K562 (cell line): ENCODE results near the gene PPP4R1. TPM values are rescaled to one million over a fixed set of nuclear protein-coding genes. Genes with fewer than 3 reads are reported as not detected.

ENCODE experiments used
- CHD2 ChIP-seq: IDR thresholded peaks from 2 replicates; pipeline ENCODE4 v1.6.1; 2011; ENCODE audit warnings: low read depth, low read length
- E2F8 ChIP-seq: fragments of 450-650 bp; IDR thresholded peaks from 2 replicates; pipeline ENCODE4 v1.7.1; 2018; ENCODE audit warnings: mild to moderate bottlenecking, low read depth; ENCODE audit not compliant: partially characterized antibody
- HDAC1 ChIP-seq, 2 experiments: fragments of 450-650 bp; IDR thresholded peaks; 2 replicates each; pipeline ENCODE4 v1.6.1; 2016 to 2017; ENCODE audit warnings: inconsistent platforms in 1 of 2, mild to moderate bottlenecking in 1 of 2, moderate library complexity in 1 of 2
- HOXB6 ChIP-seq: fragments of 250-450 bp; sonication (Bioruptor Pico); IDR thresholded peaks from 2 replicates; pipeline ENCODE4 v1.5.1; 2022; ENCODE audit warnings: mild to moderate bottlenecking, borderline replicate concordance
- KLF13 ChIP-seq: fragments of 450-650 bp; IDR thresholded peaks from 2 replicates; pipeline ENCODE4 v1.6.1; 2016; ENCODE audit warnings: missing genetic modification characterization, low read depth, mild to moderate bottlenecking, missing compliant biosample characterization, moderate library complexity, borderline replicate concordance
- MAFG ChIP-seq: fragments of 450-650 bp; conservative IDR thresholded peaks from 2 replicates; pipeline ENCODE4 v1.6.1; 2016; ENCODE audit warnings: missing genetic modification characterization, missing compliant biosample characterization
- MCM3 ChIP-seq: fragments of 450-650 bp; IDR thresholded peaks from 2 replicates; pipeline ENCODE4 v1.6.1; 2016
- MXI1 ChIP-seq: IDR thresholded peaks from 2 replicates; pipeline ENCODE4 v1.6.1; 2011; ENCODE audit warnings: low read depth, mild to moderate bottlenecking, improper control_type of control experiment, low read length
- NCOA4 ChIP-seq: fragments of 450-650 bp; IDR thresholded peaks from 2 replicates; pipeline ENCODE4 v1.6.1; 2018; ENCODE audit warnings: mild to moderate bottlenecking; ENCODE audit not compliant: partially characterized antibody
- PCBP1 ChIP-seq: fragments of 200-400 bp; formaldehyde crosslinking; IDR thresholded peaks from 2 replicates; pipeline ENCODE4 v1.6.1; 2018; ENCODE audit warnings: mild to moderate bottlenecking, low read depth, low read length; ENCODE audit not compliant: poor library complexity, severe bottlenecking
- PHF8 ChIP-seq: fragments of 200-600 bp; sonication (generic); IDR thresholded peaks from 2 replicates; pipeline ENCODE4 v1.6.1; 2012; ENCODE audit warnings: mixed run types, mild to moderate bottlenecking, inconsistent platforms, low read length, moderate library complexity, borderline replicate concordance
- PPARD ChIP-seq: fragments of 250-450 bp; sonication (Bioruptor Pico); IDR thresholded peaks from 2 replicates; pipeline ENCODE4 v1.8.0; 2022; ENCODE audit warnings: inconsistent platforms, mild to moderate bottlenecking, moderate library complexity
- PTTG1 ChIP-seq: fragments of 450-650 bp; IDR thresholded peaks from 2 replicates; pipeline ENCODE4 v1.6.1; 2016; ENCODE audit warnings: low read depth, mild to moderate bottlenecking, missing genetic modification characterization, missing compliant biosample characterization
- RBM34 ChIP-seq: fragments of 200-400 bp; formaldehyde crosslinking; IDR thresholded peaks from 2 replicates; pipeline ENCODE4 v1.6.1; 2018; ENCODE audit warnings: low read length, borderline replicate concordance; ENCODE audit not compliant: insufficient read depth
- SP1 ChIP-seq: sonication (generic); formaldehyde crosslinking; IDR thresholded peaks from 2 replicates; pipeline ENCODE4 v1.8.1; 2022; ENCODE audit warnings: mild to moderate bottlenecking, missing genetic modification reagents
- TFAM ChIP-seq: fragments of 250-450 bp; sonication (Bioruptor Pico); conservative IDR thresholded peaks from 2 replicates; pipeline ENCODE4 v1.5.0; 2021; ENCODE audit warnings: mild to moderate bottlenecking, moderate library complexity
- ZC3H11A ChIP-seq: IDR thresholded peaks from 2 replicates; pipeline ENCODE4 v1.6.1; 2012; ENCODE audit warnings: low read depth, low read length, improper control_type of control experiment
- ZNF224 ChIP-seq: sonication (generic); formaldehyde crosslinking; IDR thresholded peaks from 2 replicates; pipeline ENCODE4 v1.8.0; 2022; ENCODE audit warnings: mild to moderate bottlenecking, missing genetic modification reagents
- ZNF77 ChIP-seq: fragments of 250-450 bp; sonication (Bioruptor Pico); IDR thresholded peaks from 2 replicates; pipeline ENCODE4 v1.5.0; 2020
- polyA plus RNA-seq, 8 experiments: library from polyadenylated mRNA; depleted of rRNA in 4 of 8; stranded (reverse) in 5 of 8; unstranded in 3 of 8; fragments of >200 nt; fragmentation: Nextera tagmentation in 2 of 8; fragmentation: Illumina TruSeq in 1 of 8; extraction: Ambion mirVana in 2 of 8; extraction: Trizol in 1 of 8; gene quantifications; 2 replicates each; pipeline versions ENCODE4 v1.2.1 to v1.2.3, GENCODE V29; 2011 to 2014; ENCODE audit warnings: inconsistent platforms in 1 of 8, missing spikeins in 1 of 8
- total RNA-seq, 7 experiments: library from RNA; depleted of rRNA in 6 of 7; stranded (reverse); fragments of >200 nt in 6 of 7; fragmentation: Illumina TruSeq in 2 of 7; extraction: Trizol in 2 of 7; gene quantifications; 2 replicates each; pipeline versions ENCODE4 v1.2.1 to v1.2.3, GENCODE V29; 2011 to 2021; ENCODE audit warnings: low replicate concordance in 1 of 7
- TF ChIP-seq, protein P1 (sequence below), 2 experiments: fragments of 250-450 bp in 1 of 2; fragments of 450-650 bp in 1 of 2; sonication (Bioruptor Pico) in 1 of 2; IDR thresholded peaks; 2 replicates each; pipeline versions ENCODE4 v1.6.1 to v1.8.0; 2016 to 2021; ENCODE audit warnings: mild to moderate bottlenecking in 2 of 2, moderate library complexity in 2 of 2, missing compliant biosample characterization in 1 of 2, missing genetic modification characterization in 1 of 2
- TF ChIP-seq, protein P2 (sequence below): fragments of 450-650 bp; IDR thresholded peaks from 2 replicates; pipeline ENCODE4 v1.6.1; 2018; ENCODE audit not compliant: partially characterized antibody

Gene PPP4R1
- total and polyA plus RNA-seq, 9 of the 15 experiments (the other 6 are each of a cell fraction or from before 2014, with no cell fraction given) = 23.5 to 136 (median 84.5) TPM

- TF ChIP-seq MXI1 (no peak), ZNF224 (no peak), PCBP1 (no peak), PTTG1 (tag) (no peak), NCOA4 (no peak), PPARD (no peak), RBM34 (no peak), MCM3 (no peak), CHD2 (0 out of 2 replicates have a peak, but pooled peaks have one; percentile 34), ZC3H11A (no peak), ZNF77 (CRISPR knock-in tag) (no peak), HOXB6 (no peak), KLF13 (tag) (no peak), HDAC1 (IDR thresholded peaks at IDR 0.05) (peak in 1 of 2 experiments; percentile 60; a peak in 2 of 4 replicates), TFAM (CRISPR knock-in tag) (no peak), MAFG (no peak), SP1 (CRISPR knock-in tag) (0 out of 2 replicates have a peak, but pooled peaks have one; percentile 53), E2F8 (no peak), PHF8 (peak; percentile 65; the same call in 1 of the 2 replicates)
- TF ChIP-seq, protein P1, sequence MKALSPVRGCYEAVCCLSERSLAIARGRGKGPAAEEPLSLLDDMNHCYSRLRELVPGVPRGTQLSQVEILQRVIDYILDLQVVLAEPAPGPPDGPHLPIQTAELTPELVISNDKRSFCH (CRISPR knock-in tag; IDR thresholded peaks at IDR 0.05) = no peak
- TF ChIP-seq, protein P1 (tag; IDR thresholded peaks at IDR 0.05) = no peak
- TF ChIP-seq, protein P2, sequence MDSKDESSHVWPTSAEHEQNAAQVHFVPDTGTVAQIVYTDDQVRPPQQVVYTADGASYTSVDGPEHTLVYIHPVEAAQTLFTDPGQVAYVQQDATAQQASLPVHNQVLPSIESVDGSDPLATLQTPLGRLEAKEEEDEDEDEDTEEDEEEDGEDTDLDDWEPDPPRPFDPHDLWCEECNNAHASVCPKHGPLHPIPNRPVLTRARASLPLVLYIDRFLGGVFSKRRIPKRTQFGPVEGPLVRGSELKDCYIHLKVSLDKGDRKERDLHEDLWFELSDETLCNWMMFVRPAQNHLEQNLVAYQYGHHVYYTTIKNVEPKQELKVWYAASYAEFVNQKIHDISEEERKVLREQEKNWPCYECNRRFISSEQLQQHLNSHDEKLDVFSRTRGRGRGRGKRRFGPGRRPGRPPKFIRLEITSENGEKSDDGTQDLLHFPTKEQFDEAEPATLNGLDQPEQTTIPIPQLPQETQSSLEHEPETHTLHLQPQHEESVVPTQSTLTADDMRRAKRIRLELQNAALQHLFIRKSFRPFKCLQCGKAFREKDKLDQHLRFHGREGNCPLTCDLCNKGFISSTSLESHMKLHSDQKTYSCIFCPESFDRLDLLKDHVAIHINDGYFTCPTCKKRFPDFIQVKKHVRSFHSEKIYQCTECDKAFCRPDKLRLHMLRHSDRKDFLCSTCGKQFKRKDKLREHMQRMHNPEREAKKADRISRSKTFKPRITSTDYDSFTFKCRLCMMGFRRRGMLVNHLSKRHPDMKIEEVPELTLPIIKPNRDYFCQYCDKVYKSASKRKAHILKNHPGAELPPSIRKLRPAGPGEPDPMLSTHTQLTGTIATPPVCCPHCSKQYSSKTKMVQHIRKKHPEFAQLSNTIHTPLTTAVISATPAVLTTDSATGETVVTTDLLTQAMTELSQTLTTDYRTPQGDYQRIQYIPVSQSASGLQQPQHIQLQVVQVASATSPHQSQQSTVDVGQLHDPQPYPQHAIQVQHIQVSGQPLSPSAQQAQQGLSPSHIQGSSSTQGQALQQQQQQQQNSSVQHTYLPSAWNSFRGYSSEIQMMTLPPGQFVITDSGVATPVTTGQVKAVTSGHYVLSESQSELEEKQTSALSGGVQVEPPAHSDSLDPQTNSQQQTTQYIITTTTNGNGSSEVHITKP = no peak
These were observed 584 bp downstream of the PPP4R1 start (continued) for GRCh38 chr18:9613550-9614400.
